ENCODE results near the gene NCAM1. TPM values are rescaled to one million over a fixed set of nuclear protein-coding genes. Genes with fewer than 3 reads are reported as not detected.

NCAM1 gene
- total and polyA plus RNA-seq, 2 of the 13 experiments (the other 11 are each of a cell fraction or from before 2014, with no cell fraction given), result 0.05 TPM; not detected in 1

DNA sequence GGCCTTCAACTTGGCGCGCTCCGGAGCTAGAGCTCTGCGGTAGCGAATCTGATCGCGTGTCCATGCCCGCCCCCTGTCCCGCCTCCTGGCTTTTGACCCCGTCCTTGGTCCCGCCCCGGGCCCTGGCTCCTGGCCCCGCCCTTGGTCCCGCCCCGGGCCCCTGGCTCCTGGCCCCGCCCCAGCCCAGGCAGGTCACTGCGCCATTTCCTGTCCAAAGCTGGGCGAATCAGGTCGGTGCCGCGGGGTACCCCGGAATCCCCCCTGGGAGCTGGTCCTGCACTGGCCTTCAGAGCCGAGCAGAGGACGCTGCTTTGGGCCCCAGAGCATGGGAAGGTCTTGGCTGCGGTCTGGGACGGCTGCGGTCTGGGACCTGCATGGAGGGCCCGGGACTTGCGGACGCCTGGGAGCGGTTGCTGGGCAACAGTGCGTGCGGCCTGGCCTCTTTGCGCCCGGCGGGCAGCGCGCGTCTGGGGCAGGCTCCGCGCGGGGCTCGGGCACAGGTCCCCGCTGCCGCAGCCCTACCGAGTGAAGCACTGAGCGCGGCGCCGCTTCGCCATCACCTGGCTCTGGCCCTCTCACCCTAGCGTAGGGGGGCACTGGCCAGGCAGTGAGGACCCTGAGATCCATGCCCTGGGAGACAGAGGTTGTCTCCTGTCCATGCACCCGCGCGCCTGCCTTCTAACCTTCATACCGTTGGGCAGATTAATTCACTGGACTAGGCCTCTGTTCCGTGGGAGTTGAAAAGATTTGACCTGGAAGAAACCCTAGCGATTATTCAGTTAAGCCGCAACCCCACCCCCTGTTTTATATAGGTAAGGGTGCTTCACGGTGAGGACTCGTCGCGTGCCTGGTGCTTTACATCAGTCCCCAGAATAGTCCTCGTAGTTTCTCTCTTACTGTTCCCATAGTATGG, 353.4 kb downstream of the NCAM1 start, which contains the start of gene TTC12 (continued):
- TF ChIP-seq HNRNPK (IDR thresholded peaks at IDR 0.05; ENCODE audit: low read depth, low read length, poor library complexity, severe bottlenecking) (no peak), ELF1 (CRISPR knock-in tag; IDR thresholded peaks at IDR 0.05) (peak; percentile 73), ZNF782 (CRISPR knock-in tag; IDR thresholded peaks at IDR 0.05; ENCODE audit: borderline replicate concordance) (no peak), TP53 (CRISPR knock-in tag; conservative IDR thresholded peaks at IDR 0.05) (no peak), HOXA3 (CRISPR knock-in tag; IDR thresholded peaks at IDR 0.05) (peak; percentile 67; the same call in 1 of the 2 replicates), ZFP1 (CRISPR knock-in tag; IDR thresholded peaks at IDR 0.05) (no peak), MAFF (IDR thresholded peaks at IDR 0.05; ENCODE audit: low read depth, low read length) (no peak), ZBTB1 (CRISPR knock-in tag; IDR thresholded peaks at IDR 0.05; ENCODE audit: borderline replicate concordance) (no peak), CENPX (CRISPR knock-in tag; IDR thresholded peaks at IDR 0.05) (no peak), HCFC1 (IDR thresholded peaks at IDR 0.05; ENCODE audit: low read depth, low read length) (no peak), NPAS2 (CRISPR knock-in tag; IDR thresholded peaks at IDR 0.05; ENCODE audit: borderline replicate concordance) (no peak), ZNF230 (CRISPR knock-in tag; IDR thresholded peaks at IDR 0.05) (no peak), REXO4 (CRISPR knock-in tag; IDR thresholded peaks at IDR 0.05; ENCODE audit: borderline replicate concordance) (no peak), SRF (IDR thresholded peaks at IDR 0.05; ENCODE audit: low read depth, low read length) (no peak), GATA4 (IDR thresholded peaks at IDR 0.05; ENCODE audit: borderline replicate concordance, low read depth) (0 out of 2 replicates have a peak, but pooled peaks have one; percentile 39)
- TF ChIP-seq, protein P1, sequence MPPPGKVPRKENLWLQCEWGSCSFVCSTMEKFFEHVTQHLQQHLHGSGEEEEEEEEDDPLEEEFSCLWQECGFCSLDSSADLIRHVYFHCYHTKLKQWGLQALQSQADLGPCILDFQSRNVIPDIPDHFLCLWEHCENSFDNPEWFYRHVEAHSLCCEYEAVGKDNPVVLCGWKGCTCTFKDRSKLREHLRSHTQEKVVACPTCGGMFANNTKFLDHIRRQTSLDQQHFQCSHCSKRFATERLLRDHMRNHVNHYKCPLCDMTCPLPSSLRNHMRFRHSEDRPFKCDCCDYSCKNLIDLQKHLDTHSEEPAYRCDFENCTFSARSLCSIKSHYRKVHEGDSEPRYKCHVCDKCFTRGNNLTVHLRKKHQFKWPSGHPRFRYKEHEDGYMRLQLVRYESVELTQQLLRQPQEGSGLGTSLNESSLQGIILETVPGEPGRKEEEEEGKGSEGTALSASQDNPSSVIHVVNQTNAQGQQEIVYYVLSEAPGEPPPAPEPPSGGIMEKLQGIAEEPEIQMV (CRISPR knock-in tag; IDR thresholded peaks at IDR 0.05; ENCODE audit: low read depth), result 0 out of 2 replicates have a peak, but pooled peaks have one; percentile 28
- TF ChIP-seq, protein P2, sequence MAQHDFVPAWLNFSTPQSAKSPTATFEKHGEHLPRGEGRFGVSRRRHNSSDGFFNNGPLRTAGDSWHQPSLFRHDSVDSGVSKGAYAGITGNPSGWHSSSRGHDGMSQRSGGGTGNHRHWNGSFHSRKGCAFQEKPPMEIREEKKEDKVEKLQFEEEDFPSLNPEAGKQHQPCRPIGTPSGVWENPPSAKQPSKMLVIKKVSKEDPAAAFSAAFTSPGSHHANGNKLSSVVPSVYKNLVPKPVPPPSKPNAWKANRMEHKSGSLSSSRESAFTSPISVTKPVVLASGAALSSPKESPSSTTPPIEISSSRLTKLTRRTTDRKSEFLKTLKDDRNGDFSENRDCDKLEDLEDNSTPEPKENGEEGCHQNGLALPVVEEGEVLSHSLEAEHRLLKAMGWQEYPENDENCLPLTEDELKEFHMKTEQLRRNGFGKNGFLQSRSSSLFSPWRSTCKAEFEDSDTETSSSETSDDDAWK (CRISPR knock-in tag; IDR thresholded peaks at IDR 0.05), result no peak
- TF ChIP-seq, protein P3, sequence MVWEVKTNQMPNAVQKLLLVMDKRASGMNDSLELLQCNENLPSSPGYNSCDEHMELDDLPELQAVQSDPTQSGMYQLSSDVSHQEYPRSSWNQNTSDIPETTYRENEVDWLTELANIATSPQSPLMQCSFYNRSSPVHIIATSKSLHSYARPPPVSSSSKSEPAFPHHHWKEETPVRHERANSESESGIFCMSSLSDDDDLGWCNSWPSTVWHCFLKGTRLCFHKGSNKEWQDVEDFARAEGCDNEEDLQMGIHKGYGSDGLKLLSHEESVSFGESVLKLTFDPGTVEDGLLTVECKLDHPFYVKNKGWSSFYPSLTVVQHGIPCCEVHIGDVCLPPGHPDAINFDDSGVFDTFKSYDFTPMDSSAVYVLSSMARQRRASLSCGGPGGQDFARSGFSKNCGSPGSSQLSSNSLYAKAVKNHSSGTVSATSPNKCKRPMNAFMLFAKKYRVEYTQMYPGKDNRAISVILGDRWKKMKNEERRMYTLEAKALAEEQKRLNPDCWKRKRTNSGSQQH (CRISPR knock-in tag; IDR thresholded peaks at IDR 0.05; ENCODE audit: low read depth), result peak; percentile 72; the same call in 1 of the 2 replicates
- TF ChIP-seq, protein P4, sequence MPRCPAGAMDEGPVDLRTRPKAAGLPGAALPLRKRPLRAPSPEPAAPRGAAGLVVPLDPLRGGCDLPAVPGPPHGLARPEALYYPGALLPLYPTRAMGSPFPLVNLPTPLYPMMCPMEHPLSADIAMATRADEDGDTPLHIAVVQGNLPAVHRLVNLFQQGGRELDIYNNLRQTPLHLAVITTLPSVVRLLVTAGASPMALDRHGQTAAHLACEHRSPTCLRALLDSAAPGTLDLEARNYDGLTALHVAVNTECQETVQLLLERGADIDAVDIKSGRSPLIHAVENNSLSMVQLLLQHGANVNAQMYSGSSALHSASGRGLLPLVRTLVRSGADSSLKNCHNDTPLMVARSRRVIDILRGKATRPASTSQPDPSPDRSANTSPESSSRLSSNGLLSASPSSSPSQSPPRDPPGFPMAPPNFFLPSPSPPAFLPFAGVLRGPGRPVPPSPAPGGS (CRISPR knock-in tag; IDR thresholded peaks at IDR 0.05), result no peak
- TF ChIP-seq, protein P5, sequence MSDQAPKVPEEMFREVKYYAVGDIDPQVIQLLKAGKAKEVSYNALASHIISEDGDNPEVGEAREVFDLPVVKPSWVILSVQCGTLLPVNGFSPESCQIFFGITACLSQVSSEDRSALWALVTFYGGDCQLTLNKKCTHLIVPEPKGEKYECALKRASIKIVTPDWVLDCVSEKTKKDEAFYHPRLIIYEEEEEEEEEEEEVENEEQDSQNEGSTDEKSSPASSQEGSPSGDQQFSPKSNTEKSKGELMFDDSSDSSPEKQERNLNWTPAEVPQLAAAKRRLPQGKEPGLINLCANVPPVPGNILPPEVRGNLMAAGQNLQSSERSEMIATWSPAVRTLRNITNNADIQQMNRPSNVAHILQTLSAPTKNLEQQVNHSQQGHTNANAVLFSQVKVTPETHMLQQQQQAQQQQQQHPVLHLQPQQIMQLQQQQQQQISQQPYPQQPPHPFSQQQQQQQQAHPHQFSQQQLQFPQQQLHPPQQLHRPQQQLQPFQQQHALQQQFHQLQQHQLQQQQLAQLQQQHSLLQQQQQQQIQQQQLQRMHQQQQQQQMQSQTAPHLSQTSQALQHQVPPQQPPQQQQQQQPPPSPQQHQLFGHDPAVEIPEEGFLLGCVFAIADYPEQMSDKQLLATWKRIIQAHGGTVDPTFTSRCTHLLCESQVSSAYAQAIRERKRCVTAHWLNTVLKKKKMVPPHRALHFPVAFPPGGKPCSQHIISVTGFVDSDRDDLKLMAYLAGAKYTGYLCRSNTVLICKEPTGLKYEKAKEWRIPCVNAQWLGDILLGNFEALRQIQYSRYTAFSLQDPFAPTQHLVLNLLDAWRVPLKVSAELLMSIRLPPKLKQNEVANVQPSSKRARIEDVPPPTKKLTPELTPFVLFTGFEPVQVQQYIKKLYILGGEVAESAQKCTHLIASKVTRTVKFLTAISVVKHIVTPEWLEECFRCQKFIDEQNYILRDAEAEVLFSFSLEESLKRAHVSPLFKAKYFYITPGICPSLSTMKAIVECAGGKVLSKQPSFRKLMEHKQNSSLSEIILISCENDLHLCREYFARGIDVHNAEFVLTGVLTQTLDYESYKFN (CRISPR knock-in tag; conservative IDR thresholded peaks at IDR 0.05), result 0 out of 2 replicates have a peak, but pooled peaks have one; percentile 26
